Measurements from ENCODE around the gene PGAP3.

PGAP3 gene

GRCh38 chr17:39697961-39698360 is 10.1 kb upstream of the PGAP3 start:
- DNase-seq (ENCODE audit: low read depth in 2 of 2) = no peak

- no peak for DNase-seq (ENCODE audit: low read depth in 2 of 2)
Observed at GRCh38 chr17:39696731-39697130, 8.9 kb upstream of the PGAP3 start.

GRCh38 chr17:39695089-39695474 is 7.2 kb upstream of the PGAP3 start:
- no peak for DNase-seq (ENCODE audit: low read depth in 2 of 2)

- DNase-seq (ENCODE audit: low read depth in 2 of 2) = no peak
Observed at GRCh38 chr17:39694593-39694992, 6.7 kb upstream of the PGAP3 start.

GRCh38 chr17:39688945-39689344 is 1.1 kb upstream of the PGAP3 start:
- no peak for DNase-seq (ENCODE audit: low read depth in 2 of 2)

GRCh38 chr17:39688475-39688835 is 598 bp upstream of the PGAP3 start:
- no peak for DNase-seq (ENCODE audit: low read depth in 2 of 2)

- no peak for DNase-seq (ENCODE audit: low read depth in 2 of 2)
Observed at GRCh38 chr17:39687101-39687545, 734 bp downstream of the PGAP3 start.

- no peak for DNase-seq (ENCODE audit: low read depth in 2 of 2)
Observed at GRCh38 chr17:39684369-39685192, 3.3 kb downstream of the PGAP3 start.

- no peak for DNase-seq (ENCODE audit: low read depth in 2 of 2)
Observed at GRCh38 chr17:39683295-39683939, 4.4 kb downstream of the PGAP3 start.

- DNase-seq (ENCODE audit: low read depth in 2 of 2) = no peak
Observed at GRCh38 chr17:39679521-39680192, 8.2 kb downstream of the PGAP3 start.

GRCh38 chr17:39678340-39679116 is 9.3 kb downstream of the PGAP3 start:
- DNase-seq (ENCODE audit: low read depth in 2 of 2) = no peak

- no peak for DNase-seq (ENCODE audit: low read depth in 2 of 2)
Observed at GRCh38 chr17:39677542-39678339, 10.1 kb downstream of the PGAP3 start.

- no peak for DNase-seq (ENCODE audit: low read depth in 2 of 2)
Observed at GRCh38 chr17:39677072-39677471, 10.8 kb downstream of the PGAP3 start.

- peak in 1 of 2 donors; percentile 15 for DNase-seq (ENCODE audit: low read depth in 2 of 2)
Observed at GRCh38 chr17:39676198-39676819, 11.5 kb downstream of the PGAP3 start.

GRCh38 chr17:39675390-39676082 is 12.3 kb downstream of the PGAP3 start:
- DNase-seq (ENCODE audit: low read depth in 2 of 2) = no peak

GRCh38 chr17:39674702-39675389 is 13.0 kb downstream of the PGAP3 start:
- DNase-seq (ENCODE audit: low read depth in 2 of 2) = no peak

- DNase-seq (ENCODE audit: low read depth in 2 of 2) = no peak
Observed at GRCh38 chr17:39674179-39674578, 13.7 kb downstream of the PGAP3 start.

GRCh38 chr17:39673335-39674081 is 14.3 kb downstream of the PGAP3 start:
- no peak for DNase-seq (ENCODE audit: low read depth in 2 of 2)

All from stimulated activated CD8-positive, alpha-beta memory T cell treated with anti-CD3 and anti-CD28 coated beads, Interleukin-2, amount 100 ng/mL, for 1 hour (primary cell).